ENCODE results near the gene ENDOG. TPM values are rescaled to one million over a fixed set of nuclear protein-coding genes. Genes with fewer than 3 reads are reported as not detected.

ENDOG gene
- total RNA-seq, 1 experiment from 2014 or later = 16.7 TPM

GRCh38 chr9:128809831-128810230 lies 8.5 kb upstream of the ENDOG start:
- Mint-ChIP-seq H3K4me1 (no peaks in the 10 kb centered on the region), H3K36me3 (ENCODE audit: insufficient read depth in 1 of 3, low read depth in 3 of 3) (peaks cover 2 to 23% (median 21%) of the 10 kb centered on the region in 3 experiments; a peak in 5 of 7 replicates), H3K27me3 (ENCODE audit: low read depth) (no peaks in the 10 kb centered on the region), H3K9me3 (no peaks in the 10 kb centered on the region), H3K27ac (peak overlapping the region in 2 of 3 experiments; percentile 21 to 25; a peak in 4 of 7 replicates), H3K4me3 (no peak overlapping the region; a peak in 1 of 5 replicates)
- DNase-seq = no peak
- Histone ChIP-seq H2BK20ac (ENCODE audit: low read depth, low read length, poor library complexity, severe bottlenecking) (no peak overlapping the region), H3K4me1 (ENCODE audit: insufficient read depth, low read length) (no peaks in the 10 kb centered on the region), H3K23me2 (ENCODE audit: insufficient read length, low read depth, low read length, poor library complexity, severe bottlenecking) (no peaks in the 10 kb centered on the region), H3K56ac (ENCODE audit: insufficient read length, low read depth, low read length) (no peak overlapping the region), H2BK120ac (ENCODE audit: low read depth, low read length, poor library complexity, severe bottlenecking) (no peak overlapping the region), H3K79me2 (ENCODE audit: insufficient read depth, low read length) (no peaks in the 10 kb centered on the region), H2AFZ (ENCODE audit: low read length) (no peak overlapping the region), H3K79me1 (ENCODE audit: insufficient read depth, low read depth, low read length, poor library complexity, severe bottlenecking) (no peaks in the 10 kb centered on the region), H2AK5ac (ENCODE audit: insufficient read length, low read length) (no peak overlapping the region), H4K91ac (ENCODE audit: insufficient read length, low read depth, low read length) (no peak overlapping the region), H3K27ac (ENCODE audit: insufficient read length, low read depth, low read length) (no peak overlapping the region), H3T11ph (ENCODE audit: low read length) (no peak overlapping the region), H3K4ac (ENCODE audit: low read depth, low read length) (no peak overlapping the region), H3K27me3 (ENCODE audit: insufficient read depth, low read length) (no peaks in the 10 kb centered on the region), H3K4me2 (ENCODE audit: insufficient read depth, insufficient read length, low read length) (no peak overlapping the region), H2BK12ac (ENCODE audit: insufficient read length, low read depth, low read length) (no peak overlapping the region), H3K18ac (ENCODE audit: insufficient read length, low read depth, low read length) (no peak overlapping the region), H3K9ac (ENCODE audit: extremely low read depth, insufficient read length, low read length) (no peak overlapping the region), H2BK15ac (ENCODE audit: low read depth, low read length) (no peak overlapping the region), H3K9me3 (ENCODE audit: control insufficient read depth, low read depth, low read length) (no peaks in the 10 kb centered on the region), H3K23ac (ENCODE audit: insufficient read length, low read depth, low read length) (no peak overlapping the region), H4K8ac (replicated peaks; ENCODE audit: insufficient read length, low read depth, low read length) (no peak overlapping the region), H3K14ac (ENCODE audit: insufficient read depth, low read length) (no peak overlapping the region), H4K5ac (ENCODE audit: insufficient read length, low read depth, low read length) (no peak overlapping the region), H4K20me1 (ENCODE audit: control insufficient read depth, insufficient read depth, insufficient read length) (no peaks in the 10 kb centered on the region), H2BK5ac (ENCODE audit: insufficient read length, low read length) (no peak overlapping the region)
- TF ChIP-seq CTCF (conservative IDR thresholded peaks at IDR 0.05) = peak; percentile 45
- no CpG with 5 or more reads among the region's 2 CpGs for WGBS (ENCODE audit: extremely low coverage, insufficient read length, low lambda C conversion rate)

Data from H9 (cell line).